ENCODE data around the gene PARD3.
"Not testable (repeated sequence)": the region's sequence is repeated elsewhere in the genome, so short reads cannot be mapped to it uniquely, and the experiment has no call there.

Gene PARD3

DNA sequence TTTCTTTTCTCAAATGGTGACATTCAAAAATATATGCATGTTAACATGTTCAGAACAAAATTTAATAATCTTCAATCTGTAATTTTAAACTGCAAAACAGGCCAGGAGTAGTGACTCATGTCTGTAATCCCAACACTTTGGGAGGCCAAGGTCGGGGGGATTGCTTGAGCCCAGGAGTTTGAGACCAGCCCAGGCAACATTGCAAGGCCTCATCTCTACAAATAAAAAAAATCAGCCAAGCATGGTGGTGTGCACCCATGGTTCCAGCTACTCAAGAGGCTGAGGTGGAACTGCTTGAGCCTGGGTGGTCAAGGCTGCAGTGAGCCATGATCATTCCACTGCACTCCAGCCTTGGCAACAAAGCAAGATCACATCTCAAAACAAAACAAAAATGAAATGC is 394.3 kb downstream of the PARD3 start:
- DNase-seq (ENCODE audit: low spot score) = no peak

GRCh38 chr10:34420273-34420672 is 394.8 kb downstream of the PARD3 start:
- no peak for DNase-seq (ENCODE audit: low spot score)

DNA sequence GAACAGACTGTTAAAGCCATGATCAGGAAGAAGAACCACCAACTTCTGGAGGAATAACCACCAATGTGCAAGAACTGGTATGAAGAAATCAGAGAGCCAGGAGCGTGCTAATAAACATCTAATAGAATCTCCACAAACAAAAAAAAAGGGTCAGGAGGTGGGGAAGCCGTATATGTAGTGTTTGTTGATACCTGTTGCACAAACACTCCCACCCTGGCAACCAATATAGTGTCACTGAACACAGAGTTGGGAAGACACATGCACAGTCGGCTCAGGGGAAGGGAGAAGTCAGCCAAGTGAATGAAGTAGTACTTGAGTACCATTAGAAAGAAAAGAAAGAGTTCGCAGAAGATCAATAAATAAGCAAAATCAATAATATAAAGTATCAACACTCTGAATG is 400.1 kb downstream of the PARD3 start:
- DNase-seq (ENCODE audit: low spot score) = no peak

DNA sequence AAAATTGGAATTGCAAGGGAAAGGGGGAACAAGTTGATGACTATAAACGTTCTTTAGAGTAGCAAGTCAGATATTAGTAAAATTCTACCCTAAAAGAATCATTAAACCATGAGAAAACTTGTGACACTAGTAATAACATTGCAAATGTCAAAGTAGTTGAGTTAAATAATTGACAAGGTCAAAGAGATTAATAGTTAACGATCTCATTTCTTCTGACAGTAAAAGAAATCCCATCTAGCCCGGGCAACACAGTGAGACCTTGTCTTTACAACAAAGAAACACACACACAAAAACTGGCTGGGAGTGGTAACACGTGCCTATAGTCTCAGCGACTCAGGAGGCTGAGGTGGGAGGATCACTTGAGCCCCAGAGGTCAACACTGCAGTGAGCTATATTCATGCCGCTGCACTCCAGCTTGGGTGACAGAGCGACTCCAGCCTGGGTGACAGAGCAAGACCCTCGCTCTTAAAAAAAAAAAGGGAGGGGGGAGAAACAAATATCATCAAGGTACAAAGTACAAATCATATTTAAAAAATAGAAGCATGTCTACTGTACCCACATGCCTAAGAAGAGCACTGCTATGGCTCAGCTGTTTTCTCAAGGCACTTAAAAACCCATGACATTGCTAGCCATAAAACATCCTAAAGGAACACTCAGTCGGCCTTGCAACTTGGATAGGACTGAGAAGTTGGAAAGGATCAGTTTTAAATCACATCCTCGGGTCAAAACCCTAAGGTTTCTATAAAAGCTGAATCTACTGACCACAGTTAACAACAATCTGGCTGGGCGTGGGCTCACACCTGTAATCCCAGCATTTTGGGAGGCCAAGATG is 401.1 kb downstream of the PARD3 start:
- no peak for DNase-seq (ENCODE audit: low spot score)

DNA sequence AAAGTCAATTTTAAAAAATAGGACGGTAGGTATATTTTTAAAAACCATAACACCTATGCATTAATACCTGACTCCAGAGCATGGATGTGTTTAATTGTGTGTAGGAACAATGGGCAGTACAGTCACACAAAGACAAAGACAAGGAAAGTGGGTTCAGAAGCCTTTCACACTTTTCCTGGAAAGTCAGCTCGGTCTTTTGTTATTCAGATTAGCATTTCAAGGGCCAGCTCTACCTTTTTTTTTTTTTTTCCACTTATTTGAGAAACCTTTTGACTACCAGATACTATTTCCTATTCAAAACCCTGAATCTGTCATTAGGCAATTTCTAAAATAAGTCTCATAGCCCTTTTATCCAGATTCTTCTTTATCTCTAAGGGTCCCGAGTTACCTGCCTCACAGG is 401.9 kb downstream of the PARD3 start:
- no peak for DNase-seq (ENCODE audit: low spot score)

DNA sequence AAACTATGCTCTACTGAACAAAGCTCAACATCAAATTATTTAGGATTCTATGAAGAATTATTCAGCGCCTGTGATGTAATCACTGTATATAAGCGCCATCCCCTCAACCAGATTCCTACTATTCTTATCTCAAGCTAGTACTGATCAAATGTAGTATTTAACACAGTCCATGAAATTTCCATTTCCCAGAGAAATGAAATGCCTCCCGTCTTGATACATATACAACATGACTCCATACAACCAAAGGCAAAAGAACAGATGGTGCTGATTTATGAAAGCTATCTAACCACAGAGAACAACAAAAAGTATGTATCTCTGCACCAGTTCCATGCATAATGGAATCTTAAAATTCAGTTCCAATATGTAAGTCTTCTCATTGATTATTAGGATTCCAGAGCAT is 406.1 kb downstream of the PARD3 start:
- no peak for DNase-seq (ENCODE audit: low spot score)

DNA sequence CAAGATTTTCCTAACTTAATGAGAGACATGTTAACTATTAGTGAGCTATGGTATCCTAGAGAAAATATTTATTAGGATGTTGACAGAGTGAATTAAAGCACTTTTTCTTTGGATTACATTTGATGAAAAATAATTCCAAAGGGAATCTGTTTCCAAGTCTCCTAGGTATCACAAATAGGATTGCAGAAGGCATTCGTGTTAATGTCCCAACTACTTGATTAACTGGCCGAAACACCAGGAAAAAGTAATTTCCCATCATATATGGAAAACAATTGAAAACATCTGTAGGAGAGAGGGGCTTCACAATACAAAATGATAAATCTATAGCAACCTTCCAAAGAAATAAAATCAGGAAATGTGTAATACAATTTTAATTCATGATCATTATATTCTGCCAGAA is 406.7 kb downstream of the PARD3 start:
- DNase-seq (ENCODE audit: low spot score) = no peak

DNA sequence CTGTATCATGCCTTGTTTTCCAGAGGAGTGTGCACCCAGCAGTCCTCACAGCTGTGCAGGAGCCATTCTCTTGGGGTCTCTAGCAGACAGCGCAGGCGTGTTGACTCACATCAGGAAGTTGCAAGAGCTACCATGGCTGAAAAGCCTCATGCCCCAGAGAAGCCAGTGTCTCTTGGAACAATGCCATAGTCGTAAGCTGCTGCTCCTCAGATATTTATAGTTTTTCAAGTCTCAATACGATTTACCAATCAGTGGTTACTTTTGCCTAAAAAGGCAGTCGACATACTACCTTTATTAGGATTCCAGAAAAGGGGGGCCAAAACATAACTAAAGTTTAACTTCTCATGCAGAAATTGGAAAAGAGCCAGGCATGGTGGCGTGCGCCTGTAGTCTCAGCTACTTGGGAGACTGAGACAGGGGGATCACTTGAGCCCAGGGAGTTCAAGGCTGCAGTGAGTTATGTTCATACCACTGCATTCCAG is 407.7 kb downstream of the PARD3 start:
- DNase-seq (ENCODE audit: low spot score) = no peak

DNA sequence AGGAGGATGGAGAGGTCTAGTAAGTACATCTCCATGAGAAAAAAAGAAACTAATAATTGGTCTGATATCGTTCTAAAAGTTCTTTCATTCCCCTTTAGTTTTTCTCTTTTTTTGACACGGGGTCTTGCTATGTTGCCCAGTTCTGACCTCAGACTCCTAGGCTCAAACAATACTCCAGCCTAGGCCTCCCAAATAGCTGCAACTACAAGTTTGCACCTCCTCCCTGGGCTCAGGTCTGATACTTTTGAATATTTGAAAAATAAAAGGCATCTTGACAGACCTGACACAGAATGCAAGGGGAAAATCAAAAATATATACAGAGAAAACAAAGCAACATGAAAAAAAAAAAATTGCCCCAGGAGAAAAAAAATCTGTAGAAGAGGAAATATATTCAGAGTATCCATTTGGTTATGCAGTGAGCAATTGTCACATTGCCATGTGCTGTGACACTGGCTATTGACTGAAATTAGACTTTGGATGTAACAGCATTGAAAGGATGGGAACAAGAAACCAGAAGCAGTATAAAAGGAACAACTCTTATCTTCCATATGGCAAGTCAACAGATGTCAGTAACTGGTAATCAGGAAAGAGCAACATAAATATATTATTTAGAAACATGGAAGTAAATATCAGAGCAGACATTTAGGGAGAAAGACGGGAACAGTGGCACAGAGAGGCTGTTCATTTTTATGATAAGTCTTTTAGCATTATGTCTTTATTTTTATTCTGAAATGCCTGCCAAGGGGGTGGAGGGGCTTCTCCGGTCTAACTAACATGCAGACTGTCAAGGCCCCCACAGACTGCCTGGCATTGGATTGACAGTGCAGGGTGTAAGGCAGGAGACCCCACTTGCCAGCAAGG is 408.4 kb downstream of the PARD3 start:
- no peak for DNase-seq (ENCODE audit: low spot score)

- peak; percentile 16 for DNase-seq (ENCODE audit: low spot score)
Observed at GRCh38 chr10:34405611-34406462, 409.3 kb downstream of the PARD3 start.

GRCh38 chr10:34403512-34403911 is 411.6 kb downstream of the PARD3 start:
- no peak for DNase-seq (ENCODE audit: low spot score)

GRCh38 chr10:34400075-34400474 is 415.0 kb downstream of the PARD3 start:
- no peak for DNase-seq (ENCODE audit: low spot score)

GRCh38 chr10:34399013-34399412 is 416.1 kb downstream of the PARD3 start:
- no peak for DNase-seq (ENCODE audit: low spot score)

DNA sequence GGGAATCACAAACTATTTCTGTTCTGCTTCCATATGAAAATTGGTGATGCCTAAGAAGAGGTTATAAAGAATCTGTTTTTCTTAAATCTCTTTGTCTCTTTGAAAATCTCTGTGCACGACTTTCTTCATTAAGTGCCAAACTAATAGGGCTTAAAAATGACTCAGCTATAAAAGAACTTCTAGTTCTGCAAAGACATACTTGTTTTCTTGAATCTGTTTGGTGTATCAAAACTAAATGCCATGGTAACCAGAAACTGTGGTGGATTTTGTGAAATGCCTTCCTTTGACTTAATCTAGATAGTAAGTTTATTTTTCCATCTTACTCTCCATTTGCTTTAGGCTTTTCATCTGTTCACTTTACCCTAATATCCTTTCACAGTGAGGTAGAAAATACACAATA is 417.8 kb downstream of the PARD3 start:
- DNase-seq (ENCODE audit: low spot score) = no peak

DNA sequence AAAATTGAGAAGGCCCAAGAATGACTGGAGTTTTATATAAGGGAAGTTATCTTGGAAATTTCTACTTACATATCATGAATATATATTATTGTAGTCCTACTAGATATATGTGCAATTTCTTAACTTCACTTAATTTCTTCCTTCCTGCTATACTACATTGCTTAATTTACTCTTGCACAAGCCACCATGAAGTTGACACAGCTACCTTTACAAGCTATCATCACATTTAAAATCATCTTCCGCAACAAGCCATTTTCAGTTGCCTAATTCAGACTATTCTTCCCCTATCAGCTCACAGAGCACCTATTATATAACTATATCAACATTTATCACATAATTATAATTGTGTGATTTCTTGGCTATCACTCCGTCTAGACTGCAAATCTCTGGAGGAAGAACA is 418.4 kb downstream of the PARD3 start:
- DNase-seq (ENCODE audit: low spot score) = no peak

GRCh38 chr10:34392641-34393170 is 422.4 kb downstream of the PARD3 start:
- DNase-seq (ENCODE audit: low spot score) = no peak

DNA sequence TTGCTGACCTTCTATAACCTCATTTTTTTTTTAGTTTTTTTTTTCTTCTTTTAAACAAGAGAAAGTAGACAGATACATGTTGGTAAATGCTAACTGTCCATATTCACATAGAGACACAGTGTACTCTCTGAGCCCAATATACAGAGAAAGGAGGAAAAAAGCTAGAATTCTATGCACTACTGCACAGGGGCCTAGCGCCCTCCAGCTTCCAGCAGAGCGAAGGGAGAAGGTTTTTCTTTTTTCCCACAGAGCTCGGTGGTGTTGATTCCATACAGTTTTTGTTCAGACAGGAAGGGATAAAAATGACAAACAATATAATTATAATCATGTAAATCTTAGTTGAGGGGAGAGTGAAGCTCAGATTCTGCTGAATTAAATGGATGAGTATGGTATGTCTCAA is 423.9 kb downstream of the PARD3 start:
- DNase-seq (ENCODE audit: low spot score) = not testable (repeated sequence)

GRCh38 chr10:34389801-34390200 is 425.3 kb downstream of the PARD3 start:
- no peak for DNase-seq (ENCODE audit: low spot score)

DNA sequence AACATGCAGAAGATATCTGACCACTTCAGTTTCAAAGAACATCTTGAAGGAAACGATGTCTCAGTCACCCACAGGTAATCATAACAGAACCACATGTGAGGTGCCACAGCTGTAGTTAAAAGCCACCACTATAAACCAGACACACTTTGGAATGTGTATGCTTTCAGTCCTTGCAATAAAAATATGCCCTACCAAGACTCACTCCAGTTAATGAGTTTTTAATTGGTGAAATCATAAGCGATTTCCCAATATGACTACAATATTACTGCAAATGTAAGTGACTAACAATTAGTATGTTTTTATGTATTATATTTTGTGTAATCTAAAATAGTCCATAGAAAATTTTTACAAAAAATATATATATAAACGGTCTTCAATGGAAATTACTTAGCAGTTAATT is 428.2 kb downstream of the PARD3 start:
- DNase-seq (ENCODE audit: low spot score) = no peak

- DNase-seq (ENCODE audit: low spot score) = no peak
Observed at GRCh38 chr10:34384372-34384771, 430.7 kb downstream of the PARD3 start.

GRCh38 chr10:34382626-34383025 is 432.5 kb downstream of the PARD3 start:
- DNase-seq (ENCODE audit: low spot score) = no peak

GRCh38 chr10:34380856-34381255 is 434.2 kb downstream of the PARD3 start:
- DNase-seq (ENCODE audit: low spot score) = no peak

Measured in RKO (cell line).